ENCODE results near the gene E2F2.

E2F2 gene

DNA sequence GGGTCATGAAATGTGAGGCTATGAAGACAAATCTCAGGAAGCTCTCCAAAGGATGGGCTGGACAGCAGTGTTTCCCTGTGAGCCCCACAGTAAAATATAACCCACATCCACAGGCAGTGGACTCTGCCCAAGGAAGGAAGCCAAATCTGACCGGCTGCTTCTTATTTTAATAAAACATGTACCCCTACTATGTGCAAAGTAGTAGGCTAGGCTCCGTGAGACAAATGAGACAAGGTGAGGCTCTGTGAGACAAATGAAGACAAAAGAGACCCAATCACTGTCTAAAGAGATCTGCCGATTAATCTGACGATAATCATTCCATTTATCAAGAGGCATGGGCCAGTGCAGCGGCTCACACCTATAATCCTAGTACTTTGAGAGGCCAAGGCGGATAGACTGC is 49.1 kb downstream of the E2F2 start:
- DNase-seq (ENCODE audit: low read depth) = no peak

DNA sequence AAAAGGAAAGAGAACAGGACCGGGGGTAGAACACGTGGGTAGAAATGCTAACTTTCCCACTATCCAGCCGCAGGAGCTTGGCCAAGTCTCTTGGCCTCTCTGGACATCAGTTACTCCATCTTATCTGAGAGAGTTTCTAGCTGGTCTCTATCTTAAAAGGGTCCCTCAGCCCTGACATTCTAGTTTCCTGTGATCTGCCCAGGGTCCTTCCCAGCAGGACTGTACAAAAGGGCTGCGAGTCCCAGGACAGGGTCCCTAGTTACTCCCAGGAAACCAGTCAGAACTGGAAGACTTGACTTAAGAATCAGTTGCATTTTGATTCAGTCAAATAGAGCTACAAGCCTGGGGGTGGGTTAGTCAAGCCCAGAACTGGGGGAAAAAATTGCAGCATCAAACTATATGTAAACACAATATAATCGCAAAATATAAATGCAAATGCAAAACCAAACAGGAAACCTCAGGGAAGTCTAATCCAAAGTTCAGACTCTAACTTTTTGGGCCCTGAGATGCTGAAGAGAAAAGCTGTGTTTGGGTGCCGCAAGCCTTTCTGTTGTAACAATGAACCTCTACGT is 49.9 kb downstream of the E2F2 start:
- no peak for DNase-seq (ENCODE audit: low read depth)

DNA sequence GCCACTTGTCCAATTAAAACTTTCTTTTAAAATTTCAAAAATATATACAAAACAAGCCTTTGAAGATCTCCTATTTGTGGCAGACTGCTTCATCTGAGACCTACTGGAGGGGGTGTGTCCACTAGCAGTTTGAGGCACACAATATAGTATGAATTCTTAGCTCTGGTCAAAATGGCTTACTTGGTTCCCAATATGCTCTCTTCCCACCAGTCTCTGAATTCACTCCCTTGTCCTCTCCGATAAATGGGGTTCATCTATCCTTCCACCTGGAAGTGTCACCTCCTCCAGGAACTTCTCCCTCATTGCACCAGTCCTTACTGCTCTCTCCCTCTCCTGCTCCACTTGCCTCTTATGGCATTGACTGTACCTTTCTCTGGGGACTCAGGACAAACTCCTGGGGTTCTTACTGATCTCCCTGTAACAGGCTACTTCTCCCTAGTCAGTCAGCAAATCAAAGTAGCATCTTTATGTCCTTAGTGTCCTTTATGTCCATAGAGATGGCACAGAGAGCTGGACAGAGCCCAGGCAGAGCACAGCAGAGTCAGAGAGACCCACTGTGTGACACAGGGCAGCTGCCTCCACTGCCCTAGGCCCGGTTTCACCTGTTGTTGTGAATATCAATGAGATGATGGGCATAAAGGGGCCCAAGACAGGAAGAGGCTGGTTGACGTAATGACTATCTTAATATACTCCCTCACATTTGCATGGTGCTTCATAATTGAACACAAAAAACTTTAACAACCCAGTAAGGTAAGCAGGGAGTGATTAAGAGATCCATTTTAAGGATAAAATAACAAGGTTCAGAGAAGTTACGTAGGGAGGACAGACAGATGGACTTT is 50.6 kb downstream of the E2F2 start:
- no peak for DNase-seq (ENCODE audit: low read depth)

DNA sequence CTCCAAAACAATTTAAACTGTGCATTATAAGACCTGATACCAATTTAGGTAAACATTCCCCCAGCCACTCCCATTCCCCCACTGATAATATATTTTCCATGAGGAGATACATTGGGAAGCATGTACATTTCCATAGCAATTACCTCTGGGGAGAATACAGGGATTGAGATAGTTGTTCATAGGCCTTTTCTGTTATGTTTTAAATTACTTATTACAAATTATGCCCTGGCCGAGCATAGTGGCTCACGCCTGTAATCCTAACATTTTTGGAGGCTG is 51.4 kb downstream of the E2F2 start:
- DNase-seq (ENCODE audit: low read depth) = no peak

DNA sequence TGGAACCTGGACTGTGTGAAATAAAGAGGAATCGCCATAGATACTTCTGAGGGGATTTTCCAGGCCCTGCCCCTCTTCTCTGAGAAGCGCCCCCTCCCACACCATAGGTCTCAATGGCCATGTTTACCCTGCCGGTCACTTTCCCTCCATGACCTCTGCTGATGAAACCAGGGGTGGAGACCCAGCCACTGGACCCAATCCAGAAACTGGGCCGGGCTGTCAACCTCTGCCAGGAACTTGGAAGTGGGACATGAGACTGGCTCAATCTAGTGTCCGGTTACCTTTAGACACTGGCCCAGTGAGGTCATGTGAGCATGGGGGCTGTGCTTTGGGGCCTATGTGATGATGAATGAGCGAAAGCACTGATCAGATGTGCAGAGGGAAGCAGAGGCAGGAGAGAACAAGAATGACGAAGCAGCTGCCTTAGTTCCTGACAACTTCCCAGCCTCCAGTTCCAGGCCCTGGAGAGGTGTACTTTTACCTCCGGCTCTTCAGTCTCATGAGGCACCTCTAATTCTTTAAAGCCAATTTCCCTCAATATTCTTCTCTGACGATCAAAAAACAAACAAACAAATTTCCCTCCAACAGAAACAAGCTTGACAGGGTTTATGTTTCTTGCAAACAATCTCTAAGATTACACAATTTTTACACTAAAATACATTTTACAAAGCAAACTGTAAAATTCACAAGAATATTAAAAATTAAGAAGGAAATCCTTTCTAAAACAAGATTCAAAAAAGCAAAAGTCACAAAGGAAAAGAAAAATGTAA is 52.0 kb downstream of the E2F2 start:
- no peak for DNase-seq (ENCODE audit: low read depth)

DNA sequence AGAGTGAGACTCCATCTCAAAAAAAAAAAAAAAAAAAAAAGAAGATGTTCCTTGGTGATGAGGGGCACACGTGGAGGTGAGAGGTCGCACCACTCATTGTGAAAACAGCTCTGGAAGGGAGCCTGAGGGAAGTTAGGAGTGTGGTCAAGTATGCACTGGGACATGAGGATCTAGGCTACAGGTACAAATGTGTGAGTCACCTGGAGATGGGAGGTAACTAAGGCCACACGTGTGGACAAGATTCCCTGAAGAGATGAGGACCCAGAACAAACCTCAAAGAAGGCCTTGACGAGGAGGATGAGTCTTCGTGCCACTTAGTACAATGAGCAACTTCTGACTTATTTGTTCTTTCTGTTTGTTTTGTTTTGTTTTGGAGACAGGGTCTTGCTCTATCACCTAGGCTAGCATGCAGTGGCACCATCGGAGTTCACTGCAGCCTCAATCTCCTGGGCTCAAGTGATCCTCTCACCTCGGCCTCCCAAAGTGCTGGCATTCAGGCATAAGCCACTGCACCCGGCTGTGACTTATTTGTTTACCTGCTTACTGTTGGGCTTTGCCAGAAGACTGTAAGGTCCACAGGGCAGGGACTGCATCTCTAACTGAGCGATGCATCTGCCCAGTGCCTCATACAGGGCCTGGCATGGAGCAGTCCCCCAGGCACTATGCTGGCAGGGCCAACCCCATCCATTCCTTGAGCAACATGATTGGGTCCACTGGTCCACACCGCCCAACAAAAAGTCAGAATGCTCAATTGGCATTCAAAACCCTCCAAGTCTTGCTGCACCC is 53.5 kb downstream of the E2F2 start:
- no peak for DNase-seq (ENCODE audit: low read depth)

DNA sequence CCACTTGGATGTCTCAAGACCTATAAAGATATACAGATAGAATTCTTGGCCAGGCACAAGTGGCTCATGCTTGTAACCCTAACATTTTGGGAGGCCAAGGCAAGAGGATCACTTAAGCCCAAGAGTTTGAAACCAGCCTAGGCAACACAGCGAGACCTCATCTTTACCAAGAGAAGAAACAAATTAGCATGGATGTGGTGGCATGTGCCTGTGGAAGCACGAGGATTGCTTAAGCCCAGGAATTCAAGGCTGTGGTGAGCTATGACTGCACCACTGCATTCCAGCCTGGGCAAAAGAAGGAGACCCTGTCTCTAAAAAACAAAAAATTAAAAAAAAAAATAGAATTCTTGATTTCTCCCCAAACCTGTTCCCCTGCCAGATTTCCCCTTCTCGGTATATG is 55.4 kb downstream of the E2F2 start:
- DNase-seq (ENCODE audit: low read depth) = no peak

DNA sequence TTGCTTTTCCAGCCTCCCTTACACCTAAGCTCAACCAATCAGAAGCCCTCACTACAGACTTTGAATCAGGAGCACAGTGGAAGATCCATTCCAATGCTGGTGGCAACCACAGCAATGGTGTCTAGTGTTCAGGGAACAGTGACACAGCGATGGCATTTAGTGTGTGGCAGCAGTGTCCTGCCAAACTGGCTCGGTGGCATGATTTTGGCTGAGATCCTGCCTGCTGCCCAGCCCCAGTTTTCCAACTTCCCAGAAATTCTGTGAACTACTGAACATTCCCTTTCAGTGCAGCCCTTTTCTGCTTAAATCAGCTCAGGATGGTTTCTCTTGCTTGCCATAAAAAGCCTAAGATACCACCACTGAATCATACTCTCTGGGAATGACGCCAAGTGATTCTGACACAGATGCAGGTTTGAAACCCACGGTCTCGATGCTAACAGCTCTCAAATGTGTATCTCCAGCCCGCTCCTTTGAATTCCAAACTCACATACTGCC is 55.9 kb downstream of the E2F2 start:
- no peak for DNase-seq (ENCODE audit: low read depth)

DNA sequence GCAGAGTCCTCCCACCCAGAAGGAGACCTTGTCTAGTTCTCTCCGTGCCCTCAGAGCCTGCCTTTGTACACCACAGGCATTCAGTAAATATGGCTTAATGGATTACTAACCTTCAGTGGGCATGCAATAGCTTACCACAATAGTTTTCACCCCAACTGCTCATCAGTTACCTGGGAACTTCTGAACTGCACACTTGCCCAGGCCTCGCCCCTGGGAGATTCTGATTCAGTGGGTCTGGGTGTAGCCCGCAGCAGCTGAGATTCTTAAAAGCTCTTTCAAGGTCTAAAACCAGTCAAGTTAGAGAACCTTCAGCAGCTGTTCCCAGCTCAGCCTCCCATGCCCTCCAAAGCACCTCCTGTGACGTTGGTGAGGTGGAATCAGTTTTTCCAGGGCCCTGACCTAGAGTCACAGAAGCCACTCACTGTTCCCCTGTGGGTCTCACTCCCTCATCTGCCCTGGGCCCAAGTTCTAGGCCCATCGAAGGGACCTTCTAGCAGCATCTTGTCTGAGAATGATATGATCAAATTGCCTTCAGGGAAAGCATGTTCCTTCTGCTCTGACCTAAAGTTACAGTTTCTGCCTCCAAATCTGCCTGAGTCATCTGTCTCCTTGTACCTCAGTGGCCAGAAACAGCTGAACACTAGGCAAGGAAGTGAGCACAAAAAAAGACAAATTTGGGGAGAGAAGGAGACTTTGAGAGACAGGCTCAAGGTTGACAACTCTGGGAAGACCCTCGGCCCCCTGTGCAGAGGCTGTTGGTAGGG is 57.8 kb downstream of the E2F2 start:
- no peak for DNase-seq (ENCODE audit: low read depth)

DNA sequence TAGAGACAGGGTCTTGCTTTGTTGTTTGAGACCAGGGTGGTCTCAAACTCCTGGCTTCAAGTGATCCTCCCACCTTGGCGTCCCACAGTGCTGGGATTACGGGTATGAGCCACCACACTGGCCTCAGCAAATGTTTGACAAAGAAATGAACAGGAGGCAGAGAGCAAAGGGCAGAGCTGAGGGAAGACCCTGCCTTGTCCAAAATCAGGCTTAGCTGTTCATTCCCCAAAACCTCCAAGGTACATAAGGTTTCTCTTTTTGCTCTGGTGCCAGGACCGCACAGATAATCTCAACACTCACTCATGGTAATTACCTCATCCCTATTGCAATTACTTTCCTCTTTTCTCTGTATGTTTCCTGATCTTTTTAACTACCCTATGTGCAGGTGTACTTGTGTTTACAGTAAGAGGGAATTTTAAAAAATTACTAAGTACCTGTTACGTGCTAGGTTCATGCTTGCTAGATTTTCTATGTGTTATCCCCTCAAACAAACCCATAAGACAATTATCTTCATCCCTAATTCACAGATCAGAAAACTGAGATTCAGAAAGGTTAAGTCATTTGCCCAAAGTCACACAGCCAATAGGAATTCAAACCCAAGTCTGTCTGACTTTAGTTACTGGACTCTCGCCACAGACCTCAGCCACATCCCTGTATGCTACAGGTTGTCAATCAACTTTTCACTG is 58.5 kb downstream of the E2F2 start:
- no peak for DNase-seq (ENCODE audit: low read depth)

DNA sequence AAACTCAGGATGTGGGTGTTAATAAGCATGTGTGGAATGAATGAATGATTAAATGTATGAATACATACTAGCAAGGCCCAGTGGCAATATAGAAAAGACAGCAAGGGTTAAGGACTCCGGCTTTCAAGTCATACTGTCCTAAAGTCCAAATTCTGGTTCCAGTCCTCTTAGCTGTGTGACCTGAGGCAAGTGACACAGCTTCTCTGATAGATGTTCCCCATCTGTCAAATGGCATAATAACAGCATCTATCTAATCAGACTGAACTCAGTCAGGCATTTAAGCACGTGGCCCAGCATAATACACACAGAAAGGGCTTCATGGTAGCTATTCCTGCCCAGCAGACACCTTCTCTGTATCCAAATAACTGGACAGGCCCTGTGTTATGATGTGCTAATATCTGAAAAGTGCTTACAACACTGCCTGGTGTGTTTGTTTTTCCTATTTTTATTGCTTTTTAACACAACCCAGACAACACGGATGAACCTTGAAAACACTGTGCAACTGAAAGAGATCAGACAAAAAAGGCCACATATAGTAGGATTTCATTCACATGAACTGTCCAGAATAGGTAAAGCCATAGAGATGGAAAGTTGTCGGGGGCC is 59.5 kb downstream of the E2F2 start:
- no peak for DNase-seq (ENCODE audit: low read depth)

DNA sequence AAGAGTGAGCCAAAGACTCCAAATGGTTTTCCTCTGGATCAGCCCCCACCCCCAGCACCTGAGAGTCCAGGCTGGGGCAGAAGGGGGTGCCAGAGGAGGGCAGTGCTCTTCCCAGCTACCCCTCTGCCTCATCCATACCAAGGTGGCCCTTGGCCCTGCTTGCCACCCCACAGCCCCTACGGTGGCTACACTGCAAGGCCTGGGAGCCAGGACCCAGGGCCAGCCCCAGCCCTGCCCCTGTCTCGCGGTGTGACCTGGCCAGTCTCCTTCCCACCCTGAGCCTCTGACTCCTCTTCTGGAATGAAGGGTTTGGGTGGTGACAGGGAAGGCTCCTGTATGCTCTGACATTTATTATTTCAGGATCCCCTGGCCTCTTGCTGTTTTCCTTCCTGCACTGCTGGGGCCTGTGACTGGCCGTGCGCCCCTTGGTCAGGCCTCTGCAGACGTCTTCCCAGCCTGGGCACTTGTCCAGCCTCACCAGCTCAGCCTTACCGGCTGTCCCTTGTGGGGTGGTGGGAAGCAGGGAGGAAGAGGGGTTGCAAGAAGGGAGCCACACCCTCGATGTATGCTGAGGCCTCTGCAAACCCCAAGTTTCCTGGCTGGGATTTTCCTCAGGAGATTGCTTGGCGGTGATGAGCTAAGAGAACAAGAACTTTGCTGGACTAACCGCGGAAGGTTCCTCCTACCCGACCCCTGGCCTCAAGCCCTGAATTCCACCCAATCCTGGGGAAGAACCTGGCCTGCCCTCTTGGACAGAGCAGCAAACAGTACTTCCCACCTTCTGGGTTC is 60.6 kb downstream of the E2F2 start:
- DNase-seq (ENCODE audit: low read depth) = no peak

DNA sequence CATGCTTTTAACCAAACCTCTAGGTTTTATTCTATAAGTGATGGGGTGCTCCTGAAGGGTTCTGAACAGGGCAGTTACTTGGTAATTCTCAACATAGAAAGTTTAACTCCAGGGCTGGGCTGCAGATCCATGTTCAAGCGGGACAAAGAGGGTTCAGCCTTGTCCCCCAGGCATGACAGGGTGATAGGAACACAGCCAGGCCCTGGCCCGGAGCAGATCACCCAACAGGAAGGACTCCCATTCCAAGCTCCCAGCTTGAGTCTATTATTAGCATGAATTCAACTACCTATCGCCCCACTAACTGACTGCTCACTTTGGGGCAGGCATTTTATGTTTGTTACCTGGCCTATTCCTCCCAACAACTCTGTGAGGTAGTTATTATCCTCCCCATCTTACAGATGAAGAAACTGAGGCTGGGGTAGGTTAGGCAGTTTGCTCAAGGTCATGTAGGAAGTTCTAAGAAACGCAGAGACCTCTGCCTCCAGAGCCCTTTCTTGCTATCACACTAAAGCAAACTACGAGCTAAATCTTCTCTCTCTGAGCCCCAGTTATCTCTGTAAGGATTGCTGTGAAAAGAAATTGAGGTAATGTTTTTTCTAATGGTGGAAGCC is 61.6 kb downstream of the E2F2 start:
- no peak for DNase-seq (ENCODE audit: low read depth)

DNA sequence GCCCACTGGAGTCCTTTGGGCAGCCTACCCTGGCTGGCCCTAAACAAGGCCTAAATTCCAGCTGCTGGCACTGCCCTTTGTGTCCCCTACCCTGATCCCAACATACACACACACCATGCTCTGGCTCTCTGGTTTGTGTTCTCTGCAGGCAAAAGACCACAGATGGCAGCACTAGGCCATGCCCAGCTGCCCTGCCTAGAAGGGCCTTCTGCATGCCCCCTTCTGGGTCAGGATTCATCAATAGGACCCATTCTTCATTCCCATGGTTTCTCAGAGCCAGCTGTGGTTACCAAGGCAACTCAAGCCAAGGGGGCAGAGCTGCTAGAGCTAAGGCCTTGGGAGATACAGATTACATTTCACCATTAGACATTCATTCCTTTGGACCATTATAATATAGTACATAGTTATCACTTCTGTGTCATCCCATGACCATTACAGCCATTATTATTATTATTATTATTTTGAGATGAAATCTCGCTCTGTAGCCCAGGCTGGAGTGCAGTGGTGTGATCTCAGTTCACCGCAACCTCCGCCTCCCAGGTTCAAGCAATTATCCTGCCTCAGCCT is 64.5 kb downstream of the E2F2 start:
- no peak for DNase-seq (ENCODE audit: low read depth)

DNA sequence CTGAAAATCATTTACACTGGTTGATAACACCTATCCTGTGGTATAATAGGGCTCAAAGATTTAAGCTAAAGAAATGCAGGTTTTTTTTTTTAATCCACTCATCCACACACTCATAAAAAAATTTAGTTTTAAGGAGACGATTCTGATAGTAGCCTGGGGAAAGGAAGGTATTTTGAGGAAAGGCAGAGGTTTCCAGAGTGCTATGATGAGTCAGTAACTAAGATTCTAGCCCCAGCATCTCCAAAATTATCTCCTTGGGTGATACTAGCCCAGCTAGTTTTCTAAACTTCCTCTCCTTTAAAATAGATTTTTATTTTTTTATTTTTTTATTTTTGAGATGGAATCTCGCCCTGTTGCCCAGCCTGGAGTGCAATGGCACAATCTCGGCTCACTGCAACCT is 67.7 kb downstream of the E2F2 start:
- no peak for DNase-seq (ENCODE audit: low read depth)

DNA sequence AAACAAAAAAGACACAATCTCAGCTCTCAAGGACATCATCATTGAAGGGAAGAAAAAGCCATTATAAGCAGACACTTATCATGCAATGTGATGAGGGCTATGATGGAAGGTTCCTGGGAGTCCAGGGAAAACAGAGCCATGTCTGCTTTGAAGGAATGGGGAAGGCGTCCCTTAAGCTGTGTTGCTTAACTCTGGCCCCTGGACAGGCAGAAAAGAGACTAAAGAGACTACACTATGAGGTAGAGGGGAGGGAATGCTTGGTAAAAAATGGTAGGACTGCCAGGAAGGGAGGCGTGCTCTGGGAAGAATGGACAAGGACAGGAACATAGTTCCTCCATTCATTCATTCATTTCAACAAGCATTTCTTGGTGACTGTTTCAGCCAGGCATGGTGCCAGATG is 68.3 kb downstream of the E2F2 start:
- DNase-seq (ENCODE audit: low read depth) = no peak

DNA sequence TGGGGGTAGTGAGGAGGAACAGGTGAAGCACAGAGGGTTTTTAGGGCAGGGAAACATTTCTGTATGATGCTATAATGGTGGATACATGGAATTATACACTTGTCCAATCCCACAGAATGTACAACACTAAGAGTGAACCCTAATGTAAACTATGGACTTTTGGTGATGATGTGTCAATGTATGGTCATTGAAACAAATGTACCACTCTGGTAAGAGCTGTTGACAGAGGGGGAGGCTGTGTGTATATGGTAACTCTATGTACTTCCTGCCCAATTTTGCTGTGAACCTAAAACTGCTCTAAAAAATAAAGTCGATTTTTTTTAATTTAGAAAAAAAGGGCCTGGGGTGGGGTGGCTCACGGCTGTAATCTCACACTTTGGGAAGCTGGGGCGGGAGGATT is 70.0 kb downstream of the E2F2 start:
- DNase-seq (ENCODE audit: low read depth) = no peak

DNA sequence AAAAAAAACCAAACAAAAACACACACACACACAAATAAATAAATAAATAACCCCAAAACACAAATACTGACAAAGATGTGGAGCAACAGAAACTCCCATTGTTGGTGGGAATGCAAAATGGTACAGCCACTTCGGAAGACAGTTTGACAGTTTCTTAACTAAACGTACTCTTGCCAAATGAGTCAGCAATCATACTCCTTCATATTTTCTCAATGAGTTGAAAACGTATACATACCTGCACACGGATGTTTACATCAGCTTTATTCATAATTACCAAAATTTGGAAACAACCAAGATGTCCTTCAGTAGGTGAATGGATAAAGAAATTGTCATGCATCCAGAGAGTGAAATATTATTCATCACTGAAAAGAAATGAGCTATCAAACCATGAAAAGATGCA is 70.5 kb downstream of the E2F2 start:
- DNase-seq (ENCODE audit: low read depth) = no peak

DNA sequence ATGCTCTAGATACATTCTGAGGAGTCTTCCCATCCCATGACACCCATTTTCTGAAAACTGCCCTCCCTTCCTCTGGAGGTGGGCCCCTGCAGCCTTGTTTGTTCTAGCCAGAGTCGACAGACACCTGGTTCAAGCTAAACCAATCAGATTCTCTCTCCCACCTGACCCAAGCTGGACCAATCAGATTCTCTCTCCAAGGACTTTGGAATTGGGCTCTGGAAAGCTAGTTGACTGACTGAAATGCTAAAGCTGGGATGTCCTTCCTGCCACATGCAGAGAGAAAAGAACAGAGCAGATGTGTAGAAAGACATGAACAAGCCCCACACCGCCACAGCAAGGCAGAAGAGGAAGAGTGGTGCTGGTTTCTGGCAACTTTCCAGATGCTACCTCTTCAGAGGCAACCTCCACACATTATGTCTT is 71.7 kb downstream of the E2F2 start:
- no peak for DNase-seq (ENCODE audit: low read depth)

Data from activated T-cell treated with anti-CD3 and anti-CD28 coated beads for 24 hours (primary cell).